Articular chondrocyte of knee joint (primary cell): Measurements from ENCODE around the gene RCBTB2. TPM values are rescaled to one million over a fixed set of nuclear protein-coding genes. Genes with fewer than 3 reads are reported as not detected.

ENCODE experiments used
- total RNA-seq: library from RNA; depleted of rRNA; stranded (reverse); fragments of >200 nt; gene quantifications from 2 replicates; pipeline ENCODE4 v1.2.3, GENCODE V29; 2012

RCBTB2 gene
- total RNA-seq = 10.3 and 14.8 TPM in 2 replicates

DNA sequence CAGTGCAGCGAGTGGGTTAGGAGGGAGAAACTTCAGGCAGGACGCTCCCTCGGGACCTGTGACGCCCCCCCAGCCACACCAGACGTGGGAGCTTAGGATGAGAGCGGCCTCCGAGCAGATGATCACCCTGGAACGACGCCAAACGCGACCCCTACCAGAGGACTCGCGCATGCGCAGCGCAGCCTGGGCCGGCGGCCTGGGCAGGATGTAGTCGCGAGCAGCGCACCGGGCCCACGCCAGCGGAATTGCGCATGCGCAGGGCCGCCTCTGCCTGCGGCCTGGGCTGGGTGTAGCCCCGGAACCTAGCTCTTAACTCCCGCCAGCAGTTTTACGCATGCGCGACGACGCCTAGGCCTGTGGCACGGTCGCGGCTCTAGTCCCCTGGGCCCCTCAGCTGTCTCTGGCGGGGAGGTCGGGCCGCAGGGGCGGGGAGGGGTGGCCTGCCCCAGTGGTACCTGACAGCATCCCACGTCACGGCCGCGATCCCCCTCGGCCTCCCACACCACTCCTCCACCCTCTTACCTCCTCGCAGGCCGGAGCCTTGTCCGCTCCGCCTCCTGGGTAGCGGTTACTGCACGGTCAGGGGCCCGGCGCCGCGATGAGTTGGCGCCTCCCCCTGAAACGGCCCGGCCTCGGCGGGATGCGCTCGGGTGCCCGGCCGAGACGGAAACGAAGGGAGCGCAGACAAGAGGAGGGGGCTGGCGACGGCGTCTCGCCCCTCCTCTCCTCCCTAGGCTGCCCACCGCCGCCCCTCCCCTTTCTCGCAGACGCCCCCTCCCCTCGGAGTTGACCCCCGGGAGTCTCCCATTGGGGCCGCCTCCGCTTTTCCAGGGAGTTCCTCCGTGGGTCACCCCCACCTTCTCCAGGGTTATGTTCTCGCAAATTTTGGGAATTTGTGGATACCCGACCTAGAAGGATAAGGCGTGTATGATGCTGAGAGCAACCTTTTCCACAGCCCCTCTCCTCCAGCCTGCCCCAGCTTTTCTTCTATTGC lies at the start of gene RCBTB2:
Gene RCBTB2, minus strand, starts transcription at position 575 of the 994 bp plus-strand sequence. CDS start 11,141 bp downstream, outside the sequence.

Other genes starting within 250 kb of the RCBTB2 start
- 34.6 and 35.2 TPM in 2 replicates for gene RB1, start 229.3 kb downstream of the RCBTB2 start, total RNA-seq
- 2.4 and 4.8 TPM in 2 replicates for gene LPAR6, start 120.0 kb downstream of the RCBTB2 start, total RNA-seq
- gene CYSLTR2, start 120.8 kb upstream of the RCBTB2 start, total RNA-seq = not detected in 2 replicates